Esophagus muscularis mucosa (tissue), 4 donors: ENCODE measurements around the gene IMPDH2. TPM values are rescaled to one million over a fixed set of nuclear protein-coding genes. Genes with fewer than 3 reads are reported as not detected.

Source experiments
- DNase-seq: peaks from one replicate; pipeline ENCODE4 v3.0.0-alpha.2; 2017; ENCODE audit errors: extremely low spot score
- H3K27ac ChIP-seq, 4 donors: fragments of 200-600 bp; sonication (generic); replicated peaks in 1 of 4; 1 replicate in 3 of 4; 2 replicates in 1 of 4; pipeline ENCODE4 v1.5.1; 2016 to 2019; ENCODE audit warnings: mild to moderate bottlenecking in 1 of 4
- H3K27me3 ChIP-seq, 4 donors: fragments of 200-600 bp; sonication (generic); one replicate each; pipeline versions ENCODE4 v1.5.1 to v1.6.0; 2016 to 2019
- H3K36me3 ChIP-seq, 4 donors: fragments of 200-600 bp; sonication (generic); one replicate each; pipeline ENCODE4 v1.5.1; 2016 to 2019
- H3K4me1 ChIP-seq, 4 donors: fragments of 200-600 bp; sonication (generic); one replicate each; pipeline ENCODE4 v1.5.1; 2016 to 2019
- H3K4me3 ChIP-seq, 4 donors: fragments of 200-600 bp; sonication (generic); 1 replicate in 2 of 4; 2 replicates in 2 of 4; pipeline ENCODE4 v1.5.1; 2016 to 2019; ENCODE audit warnings: mild to moderate bottlenecking in 4 of 4, moderate library complexity in 1 of 4
- H3K9me3 ChIP-seq, 4 donors: fragments of 200-600 bp; sonication (generic); 1 replicate in 3 of 4; 2 replicates in 1 of 4; pipeline ENCODE4 v1.5.1; 2016 to 2019
- EP300 ChIP-seq: sonication (generic); formaldehyde crosslinking; IDR thresholded peaks from one replicate; pipeline ENCODE4 v1.6.1; 2017; ENCODE audit warnings: antibody characterized with exemption
- POLR2A ChIP-seq: fragments of 450-650 bp; IDR thresholded peaks from one replicate; pipeline ENCODE4 v1.6.1; 2017; ENCODE audit warnings: antibody characterized with exemption, moderate library complexity, mild to moderate bottlenecking, low read depth
- POLR2AphosphoS5 ChIP-seq, 2 donors: sonication (generic); formaldehyde crosslinking; IDR thresholded peaks; one replicate each; pipeline ENCODE4 v1.6.1; 2017; ENCODE audit warnings: antibody characterized with exemption in 2 of 2
- WGBS: methylation state at CpG from one replicate; pipeline ENCODE4 v1.1.5; 2018; 5-methylcytosine and 5-hydroxymethylcytosine counted together
- intact Hi-C: fragments of 100-400 bp; cut with DNase I; formaldehyde crosslinking; loops from one replicate; pipeline ENCODE4 v1.15.1; 2023
- total RNA-seq, 4 donors: library from RNA; depleted of rRNA; stranded (reverse); fragments of >200 nt; gene quantifications; one replicate each; pipeline versions ENCODE4 v1.1.0 to v1.2.1, GENCODE V29; 2016
- TF ChIP-seq, protein P1 (sequence below), 3 experiments: fragments of 200-600 bp in 2 of 3; fragments of 450-650 bp in 1 of 3; sonication (generic) in 2 of 3; IDR thresholded peaks; one replicate each; pipeline ENCODE4 v1.5.1; 2017 to 2019; ENCODE audit warnings: antibody characterized with exemption in 3 of 3, mild to moderate bottlenecking in 2 of 3, moderate library complexity in 1 of 3

Gene IMPDH2
- total RNA-seq, 4 donors from 2014 or later = 71.0 to 174 (median 123) TPM

DNA sequence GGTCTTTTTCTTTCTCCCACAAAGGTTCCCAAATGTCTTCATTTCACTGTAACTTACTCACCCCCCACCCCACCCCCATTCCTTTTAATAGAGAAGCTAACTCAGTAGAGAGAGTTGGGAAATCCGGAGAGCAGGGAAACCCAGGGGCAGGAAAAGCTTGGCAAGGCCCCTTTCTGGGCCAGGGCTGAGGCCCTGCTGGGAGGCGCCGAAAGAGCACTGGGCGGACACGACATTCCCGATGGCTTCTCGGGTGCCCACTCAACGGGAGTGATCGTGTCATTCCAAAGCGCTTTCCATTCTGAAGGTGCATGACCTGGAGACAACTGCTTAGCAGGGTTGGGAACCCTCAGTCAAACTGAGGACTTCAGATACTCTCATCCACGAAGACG lies 9.3 kb downstream of the IMPDH2 start:
- H3K9me3 ChIP-seq = no peaks in the 10 kb centered on the region
- peak overlapping the region; percentile 81 to 98 (median 89) for H3K4me3 ChIP-seq
- peaks cover 20 to 40% (median 37%) of the 10 kb centered on the region in 4 donors for H3K36me3 ChIP-seq
- H3K27ac ChIP-seq = peak overlapping the region; percentile 98 to 100 (median 100)
- 60% methylated on average over 12 of the region's 12 CpGs for WGBS
- intact Hi-C loops = no loop called here
- no peak for TF ChIP-seq POLR2AphosphoS5 (IDR thresholded peaks at IDR 0.05)
- TF ChIP-seq EP300 = no peak
- TF ChIP-seq, protein P1, sequence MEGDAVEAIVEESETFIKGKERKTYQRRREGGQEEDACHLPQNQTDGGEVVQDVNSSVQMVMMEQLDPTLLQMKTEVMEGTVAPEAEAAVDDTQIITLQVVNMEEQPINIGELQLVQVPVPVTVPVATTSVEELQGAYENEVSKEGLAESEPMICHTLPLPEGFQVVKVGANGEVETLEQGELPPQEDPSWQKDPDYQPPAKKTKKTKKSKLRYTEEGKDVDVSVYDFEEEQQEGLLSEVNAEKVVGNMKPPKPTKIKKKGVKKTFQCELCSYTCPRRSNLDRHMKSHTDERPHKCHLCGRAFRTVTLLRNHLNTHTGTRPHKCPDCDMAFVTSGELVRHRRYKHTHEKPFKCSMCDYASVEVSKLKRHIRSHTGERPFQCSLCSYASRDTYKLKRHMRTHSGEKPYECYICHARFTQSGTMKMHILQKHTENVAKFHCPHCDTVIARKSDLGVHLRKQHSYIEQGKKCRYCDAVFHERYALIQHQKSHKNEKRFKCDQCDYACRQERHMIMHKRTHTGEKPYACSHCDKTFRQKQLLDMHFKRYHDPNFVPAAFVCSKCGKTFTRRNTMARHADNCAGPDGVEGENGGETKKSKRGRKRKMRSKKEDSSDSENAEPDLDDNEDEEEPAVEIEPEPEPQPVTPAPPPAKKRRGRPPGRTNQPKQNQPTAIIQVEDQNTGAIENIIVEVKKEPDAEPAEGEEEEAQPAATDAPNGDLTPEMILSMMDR (IDR thresholded peaks at IDR 0.05) = no peak
- TF ChIP-seq POLR2A = no peak
- H3K4me1 ChIP-seq = peaks cover 46 to 63% (median 50%) of the 10 kb centered on the region in 4 donors
- no peaks in the 10 kb centered on the region for H3K27me3 ChIP-seq
- no peak for DNase-seq

DNA sequence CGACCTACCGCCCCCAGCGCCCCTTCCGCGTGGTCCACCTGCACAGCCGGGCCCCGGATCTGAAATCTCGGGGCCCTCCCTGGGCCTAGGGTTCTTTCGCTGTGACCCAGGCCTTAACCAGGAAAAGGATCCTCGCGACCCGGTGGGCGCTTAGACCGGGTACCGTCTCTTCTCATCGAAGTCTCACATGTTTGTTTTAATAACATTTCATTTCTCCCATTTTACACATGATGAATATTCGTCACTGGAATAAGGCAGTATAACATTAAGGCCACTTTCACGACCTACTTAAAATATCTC lies 10.5 kb downstream of the IMPDH2 start:
- peak overlapping the region; percentile 79 to 100 (median 85) for H3K27ac ChIP-seq
- DNase-seq = no peak
- intact Hi-C loops = no loop called here
- peaks cover 41 to 52% (median 49%) of the 10 kb centered on the region in 4 donors for H3K4me1 ChIP-seq
- TF ChIP-seq POLR2AphosphoS5 (IDR thresholded peaks at IDR 0.05) (no peak), EP300 (no peak), POLR2A (no peak)
- TF ChIP-seq, protein P1 (IDR thresholded peaks at IDR 0.05) = no peak
- no peaks in the 10 kb centered on the region for H3K27me3 ChIP-seq
- WGBS = 6% methylated on average over 13 of the region's 18 CpGs
- H3K9me3 ChIP-seq = no peaks in the 10 kb centered on the region
- H3K36me3 ChIP-seq = peaks cover 17 to 40% (median 37%) of the 10 kb centered on the region in 4 donors
- H3K4me3 ChIP-seq = peak overlapping the region; percentile 70 to 95 (median 82)

DNA sequence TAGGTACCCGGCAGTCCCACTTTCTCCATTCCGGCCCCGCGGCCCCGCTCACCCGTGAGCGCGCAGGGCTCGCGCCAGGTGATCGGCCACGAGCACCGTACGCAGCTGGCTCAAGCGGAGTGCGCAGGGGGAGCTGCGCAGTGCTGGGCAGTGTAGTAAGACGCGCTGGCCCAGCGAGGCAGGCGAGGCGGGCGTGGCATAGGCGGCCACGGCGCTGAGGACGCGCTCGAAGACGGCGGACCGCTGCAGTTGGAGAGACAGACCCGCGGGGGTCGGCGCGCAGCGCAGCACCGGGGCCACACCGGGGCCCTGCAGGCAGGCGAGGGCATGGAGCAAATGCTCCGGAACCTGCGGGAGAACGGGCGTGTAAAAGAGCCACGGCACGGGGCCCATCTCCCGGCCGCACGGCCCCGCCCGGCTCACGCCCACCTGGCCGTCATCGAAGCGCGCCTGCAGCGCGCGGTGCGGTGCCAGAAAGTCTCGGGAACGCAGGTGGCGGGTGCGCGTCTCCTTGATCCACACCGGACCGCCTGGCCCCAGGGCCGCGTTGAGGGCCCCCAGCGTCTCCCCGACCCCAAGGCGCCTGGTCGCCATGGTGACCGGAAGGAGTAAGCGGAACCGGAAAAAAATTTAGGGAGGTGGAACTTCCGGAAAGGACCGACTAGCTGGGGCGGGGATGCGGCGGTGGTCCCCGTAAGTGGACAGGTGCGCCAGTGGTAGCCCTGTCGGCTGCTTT lies 11.1 kb downstream of the IMPDH2 start, which contains the start of gene DALRD3:
Gene DALRD3, minus strand, starts transcription at position 610 of the 736 bp plus-strand sequence. Its CDS starts 16 bp downstream, at position 594.
- peaks cover 37 to 53% (median 46%) of the 10 kb centered on the region in 4 donors for H3K4me1 ChIP-seq
- H3K27me3 ChIP-seq = no peaks in the 10 kb centered on the region

DNA sequence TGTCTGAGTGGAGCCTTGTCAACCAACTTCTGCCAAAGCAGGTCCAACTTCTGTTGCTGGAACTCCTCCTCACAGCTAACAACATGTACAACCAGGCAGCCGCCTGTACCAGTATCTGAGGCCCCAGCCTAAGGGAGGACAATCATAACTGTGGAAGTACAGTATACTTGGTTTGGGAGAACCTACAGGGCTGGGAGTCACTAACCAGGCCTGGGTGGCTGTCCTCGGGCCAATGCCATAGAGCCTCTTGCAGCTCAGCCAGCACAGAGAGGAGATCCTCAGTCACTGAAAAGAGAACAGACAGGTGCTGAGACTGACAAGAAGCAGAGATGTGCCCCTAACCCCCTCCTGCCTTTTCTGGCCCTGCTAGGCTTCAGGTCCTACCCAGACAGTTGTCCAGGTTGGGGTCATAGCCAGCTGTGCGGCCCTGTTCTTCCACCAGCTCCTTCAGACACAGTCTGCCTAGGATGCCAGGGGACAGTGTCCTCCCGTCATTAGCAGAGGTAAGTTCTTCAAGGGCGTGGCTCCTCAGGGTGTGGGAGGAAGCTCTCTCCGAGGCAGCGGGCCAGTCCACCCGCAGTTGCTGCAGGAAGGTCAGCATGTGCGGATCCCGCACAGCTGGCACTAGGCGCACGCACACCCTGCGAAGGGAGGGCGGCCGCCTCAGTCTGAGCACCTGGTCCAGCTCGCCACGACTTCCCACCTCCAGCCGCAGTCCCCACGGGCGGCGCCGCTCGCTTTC lies 11.8 kb downstream of the IMPDH2 start:
- Histone ChIP-seq H3K36me3 (peaks cover 17 to 44% (median 42%) of the 10 kb centered on the region in 4 donors), H3K9me3 (no peaks in the 10 kb centered on the region), H3K4me3 (peak overlapping the region; percentile 70 to 95 (median 82)), H3K27ac (peak overlapping the region; percentile 79 to 100 (median 85)), H3K4me1 (peaks cover 37 to 53% (median 46%) of the 10 kb centered on the region in 4 donors), H3K27me3 (no peaks in the 10 kb centered on the region)
- 10% methylated on average over 7 of the region's 23 CpGs for WGBS
- no peak for DNase-seq
- intact Hi-C loops = no loop called here
- TF ChIP-seq, protein P1 (IDR thresholded peaks at IDR 0.05) = no peak
- peak in 1 of 2 donors; percentile 7 for TF ChIP-seq POLR2AphosphoS5 (IDR thresholded peaks at IDR 0.05)

More for the DNA sequence above, 11.1 kb downstream of the IMPDH2 start, which contains the start of gene DALRD3:
- intact Hi-C loops = no loop called here
- Histone ChIP-seq H3K36me3 (peaks cover 17 to 40% (median 37%) of the 10 kb centered on the region in 4 donors), H3K27ac (peak within 1 kb of the TSS; percentile 79 to 100 (median 91)), H3K9me3 (no peaks in the 10 kb centered on the region), H3K4me3 (peak within 1 kb of the TSS; percentile 70 to 95 (median 82))
- TF ChIP-seq POLR2A = peak; percentile 22
- TF ChIP-seq POLR2AphosphoS5 (IDR thresholded peaks at IDR 0.05) = peak; percentile 62 to 76
- TF ChIP-seq, protein P1 (IDR thresholded peaks at IDR 0.05) = no peak
- no peak for TF ChIP-seq EP300
- no peak for DNase-seq
- 0% methylated on average over 23 of the region's 85 CpGs for WGBS
